Esophagus muscularis mucosa (tissue), 4 donors: ENCODE measurements around the gene MCF2L. TPM values are rescaled to one million over a fixed set of nuclear protein-coding genes. Genes with fewer than 3 reads are reported as not detected.

Experiments
- DNase-seq: peaks from one replicate; pipeline ENCODE4 v3.0.0-alpha.2; 2017; ENCODE audit errors: extremely low spot score
- H3K27ac ChIP-seq, 4 donors: fragments of 200-600 bp; sonication (generic); replicated peaks in 1 of 4; 1 replicate in 3 of 4; 2 replicates in 1 of 4; pipeline ENCODE4 v1.5.1; 2016 to 2019; ENCODE audit warnings: mild to moderate bottlenecking in 1 of 4
- H3K27me3 ChIP-seq, 4 donors: fragments of 200-600 bp; sonication (generic); one replicate each; pipeline versions ENCODE4 v1.5.1 to v1.6.0; 2016 to 2019
- H3K36me3 ChIP-seq, 4 donors: fragments of 200-600 bp; sonication (generic); one replicate each; pipeline ENCODE4 v1.5.1; 2016 to 2019
- H3K4me1 ChIP-seq, 4 donors: fragments of 200-600 bp; sonication (generic); one replicate each; pipeline ENCODE4 v1.5.1; 2016 to 2019
- H3K4me3 ChIP-seq, 4 donors: fragments of 200-600 bp; sonication (generic); 1 replicate in 2 of 4; 2 replicates in 2 of 4; pipeline ENCODE4 v1.5.1; 2016 to 2019; ENCODE audit warnings: mild to moderate bottlenecking in 4 of 4, moderate library complexity in 1 of 4
- H3K9me3 ChIP-seq, 4 donors: fragments of 200-600 bp; sonication (generic); 1 replicate in 3 of 4; 2 replicates in 1 of 4; pipeline ENCODE4 v1.5.1; 2016 to 2019
- CTCF ChIP-seq, 3 experiments: fragments of 200-600 bp in 2 of 3; fragments of 450-650 bp in 1 of 3; sonication (generic) in 2 of 3; IDR thresholded peaks; one replicate each; pipeline ENCODE4 v1.5.1; 2017 to 2019; ENCODE audit warnings: antibody characterized with exemption in 3 of 3, mild to moderate bottlenecking in 2 of 3, moderate library complexity in 1 of 3
- EP300 ChIP-seq: sonication (generic); formaldehyde crosslinking; IDR thresholded peaks from one replicate; pipeline ENCODE4 v1.6.1; 2017; ENCODE audit warnings: antibody characterized with exemption
- POLR2A ChIP-seq: fragments of 450-650 bp; IDR thresholded peaks from one replicate; pipeline ENCODE4 v1.6.1; 2017; ENCODE audit warnings: antibody characterized with exemption, moderate library complexity, mild to moderate bottlenecking, low read depth
- POLR2AphosphoS5 ChIP-seq, 2 donors: sonication (generic); formaldehyde crosslinking; IDR thresholded peaks; one replicate each; pipeline ENCODE4 v1.6.1; 2017; ENCODE audit warnings: antibody characterized with exemption in 2 of 2
- WGBS: methylation state at CpG from one replicate; pipeline ENCODE4 v1.1.5; 2018; 5-methylcytosine and 5-hydroxymethylcytosine counted together
- intact Hi-C: fragments of 100-400 bp; cut with DNase I; formaldehyde crosslinking; loops from one replicate; pipeline ENCODE4 v1.15.1; 2023
- total RNA-seq, 4 donors: library from RNA; depleted of rRNA; stranded (reverse); fragments of >200 nt; gene quantifications; one replicate each; pipeline versions ENCODE4 v1.1.0 to v1.2.1, GENCODE V29; 2016

Gene MCF2L
- total RNA-seq, 4 donors from 2014 or later = 14.5 to 38.6 (median 26.7) TPM

- no peak for DNase-seq
- H3K36me3 ChIP-seq = no peaks in the 10 kb centered on the region
- TF ChIP-seq EP300 (no peak), CTCF (IDR thresholded peaks at IDR 0.05) (no peak), POLR2AphosphoS5 (IDR thresholded peaks at IDR 0.05) (no peak), POLR2A (no peak)
- no peak overlapping the region for H3K27ac ChIP-seq
- WGBS = 91% methylated on average over 16 of the region's 16 CpGs
- intact Hi-C loops = no loop called here
- H3K4me1 ChIP-seq = peaks cover 0 to 18% (median 5%) of the 10 kb centered on the region in 4 donors
- no peaks in the 10 kb centered on the region for H3K9me3 ChIP-seq
- peaks cover 0 to 13% (median 0%) of the 10 kb centered on the region in 4 donors for H3K27me3 ChIP-seq
- no peak overlapping the region for H3K4me3 ChIP-seq
Observed at GRCh38 chr13:113119166-113119821, 150.3 kb downstream of the MCF2L start.

GRCh38 chr13:113119822-113120189, 150.8 kb downstream of the MCF2L start:
- H3K27ac ChIP-seq = no peak overlapping the region
- H3K36me3 ChIP-seq = no peaks in the 10 kb centered on the region
- no peak overlapping the region for H3K4me3 ChIP-seq
- 85% methylated on average over 7 of the region's 7 CpGs for WGBS
- H3K27me3 ChIP-seq = peaks cover 0 to 13% (median 0%) of the 10 kb centered on the region in 4 donors
- no peaks in the 10 kb centered on the region for H3K9me3 ChIP-seq
- DNase-seq = no peak
- intact Hi-C loops = no loop called here
- peaks cover 0 to 18% (median 5%) of the 10 kb centered on the region in 4 donors for H3K4me1 ChIP-seq
- TF ChIP-seq CTCF (IDR thresholded peaks at IDR 0.05) = no peak
- TF ChIP-seq POLR2AphosphoS5 (IDR thresholded peaks at IDR 0.05) = no peak
- TF ChIP-seq POLR2A = no peak
- TF ChIP-seq EP300 = no peak

GRCh38 chr13:113120300-113121182, 151.5 kb downstream of the MCF2L start:
- TF ChIP-seq POLR2AphosphoS5 (IDR thresholded peaks at IDR 0.05) (no peak), POLR2A (no peak), EP300 (no peak), CTCF (IDR thresholded peaks at IDR 0.05) (no peak)
- DNase-seq = no peak
- no peaks in the 10 kb centered on the region for H3K9me3 ChIP-seq
- H3K4me3 ChIP-seq = no peak overlapping the region
- WGBS = 88% methylated on average over 15 of the region's 19 CpGs
- no peak overlapping the region for H3K27ac ChIP-seq
- H3K36me3 ChIP-seq = no peaks in the 10 kb centered on the region
- peaks cover 0 to 13% (median 0%) of the 10 kb centered on the region in 4 donors for H3K27me3 ChIP-seq
- H3K4me1 ChIP-seq = peaks cover 0 to 18% (median 5%) of the 10 kb centered on the region in 4 donors
- intact Hi-C loops = no loop called here

GRCh38 chr13:113121183-113121927, 152.3 kb downstream of the MCF2L start:
- Histone ChIP-seq H3K27ac (no peak overlapping the region), H3K9me3 (no peaks in the 10 kb centered on the region), H3K4me3 (no peak overlapping the region), H3K27me3 (peaks cover 0 to 13% (median 0%) of the 10 kb centered on the region in 4 donors), H3K36me3 (no peaks in the 10 kb centered on the region), H3K4me1 (peaks cover 0 to 18% (median 5%) of the 10 kb centered on the region in 4 donors)
- 91% methylated on average over 24 of the region's 24 CpGs for WGBS
- DNase-seq = no peak
- no peak for TF ChIP-seq POLR2AphosphoS5 (IDR thresholded peaks at IDR 0.05)
- no peak for TF ChIP-seq EP300
- no peak for TF ChIP-seq CTCF (IDR thresholded peaks at IDR 0.05)
- no peak for TF ChIP-seq POLR2A
- intact Hi-C loops = no loop called here
